HEK293 (cell line): ENCODE results near the gene KANK2.

ENCODE experiments used
- YY1 ChIP-seq: fragments of 450-650 bp; formaldehyde crosslinking; IDR thresholded peaks from 2 replicates; pipeline ENCODE4 v1.5.1; 2018; ENCODE audit warnings: missing biosample characterization, missing genetic modification characterization
- ZIC2 ChIP-seq: fragments of 450-650 bp; formaldehyde crosslinking; IDR thresholded peaks from 2 replicates; pipeline ENCODE4 v1.5.1; 2016; ENCODE audit warnings: missing biosample characterization, missing genetic modification characterization
- ZNF18 ChIP-seq: fragments of 450-650 bp; formaldehyde crosslinking; IDR thresholded peaks from 2 replicates; pipeline ENCODE4 v1.5.1; 2016; ENCODE audit warnings: missing biosample characterization, missing genetic modification characterization
- ZNF239 ChIP-seq: fragments of 450-650 bp; formaldehyde crosslinking; IDR thresholded peaks from 2 replicates; pipeline ENCODE4 v1.5.1; 2016; ENCODE audit warnings: missing biosample characterization, missing genetic modification characterization
- ZNF362 ChIP-seq: fragments of 450-650 bp; formaldehyde crosslinking; IDR thresholded peaks from 2 replicates; pipeline ENCODE4 v1.5.1; 2016; ENCODE audit warnings: missing biosample characterization, missing genetic modification characterization
- ZNF830 ChIP-seq: fragments of 450-650 bp; IDR thresholded peaks from 2 replicates; pipeline ENCODE4 v1.5.0; 2018; ENCODE audit warnings: missing biosample characterization, missing genetic modification characterization, low read depth, mild to moderate bottlenecking, moderate library complexity

- TF ChIP-seq YY1 (no peak), ZNF239 (tag by site-specific recombination) (no peak), ZNF362 (tag by site-specific recombination) (no peak), ZIC2 (no peak), ZNF18 (no peak), ZNF830 (tag by site-specific recombination) (no peak)
Measured at GRCh38 chr19:11198175-11198534, 810 bp upstream of the KANK2 start.
